GM21576 (cell line): ENCODE results near the gene GIPC3.
"Not testable (repeated sequence)": the region's sequence is repeated elsewhere in the genome, so short reads cannot be mapped to it uniquely, and the experiment has no call there.

Experiments
- ATAC-seq: cut with Tn5 transposase; IDR thresholded peaks from one replicate; pipeline ENCODE4 v1.9.1; 2021; ENCODE audit warnings: mild to moderate bottlenecking, moderate library complexity; ENCODE audit not compliant: unreplicated experiment

The GIPC3 gene

GRCh38 chr19:3550947-3551791, 34.1 kb upstream of the GIPC3 start:
- ATAC-seq = no peak

- no peak for ATAC-seq
These were observed 33.5 kb upstream of the GIPC3 start for GRCh38 chr19:3551792-3552095.

DNA sequence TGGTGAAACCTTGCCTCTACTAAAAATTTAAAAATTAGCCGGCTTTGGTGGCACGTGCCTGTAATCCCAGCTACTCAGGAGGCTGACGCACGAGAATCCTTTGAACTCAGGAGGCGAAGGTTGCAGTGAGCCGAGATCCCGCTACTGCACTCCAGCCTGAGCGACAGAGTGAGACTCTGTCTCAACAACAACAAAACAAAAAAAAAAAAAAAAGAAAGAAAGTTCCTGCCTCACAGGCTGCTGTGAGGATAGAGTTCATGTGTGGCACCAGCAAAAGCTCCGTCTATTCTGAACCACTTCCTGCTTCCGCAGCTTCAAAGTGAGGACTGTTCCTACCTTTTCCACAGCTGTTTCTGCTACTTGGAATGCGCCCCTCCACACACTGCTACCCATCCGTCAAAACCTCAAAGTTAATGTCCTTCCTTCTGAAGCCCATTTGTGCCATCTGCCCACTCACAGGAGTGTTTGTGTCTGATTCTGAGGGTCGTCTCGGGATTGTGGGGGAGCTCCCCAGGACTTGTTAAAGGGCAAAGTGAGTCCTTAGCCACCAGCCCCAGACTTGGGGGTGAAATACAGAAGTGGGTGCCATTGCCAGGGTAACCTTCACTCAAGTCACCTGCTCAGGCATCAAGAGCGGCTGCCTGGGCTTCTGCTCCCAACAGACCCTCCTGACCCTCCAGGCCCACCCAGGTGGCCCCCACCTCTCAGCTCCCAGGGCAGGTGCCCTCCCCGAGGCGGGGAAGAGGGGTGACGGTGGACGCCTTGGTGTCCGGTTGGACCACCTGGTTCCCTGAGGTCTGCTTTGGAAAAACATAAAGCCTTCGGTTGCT, 30.8 kb upstream of the GIPC3 start:
- ATAC-seq = no peak

DNA sequence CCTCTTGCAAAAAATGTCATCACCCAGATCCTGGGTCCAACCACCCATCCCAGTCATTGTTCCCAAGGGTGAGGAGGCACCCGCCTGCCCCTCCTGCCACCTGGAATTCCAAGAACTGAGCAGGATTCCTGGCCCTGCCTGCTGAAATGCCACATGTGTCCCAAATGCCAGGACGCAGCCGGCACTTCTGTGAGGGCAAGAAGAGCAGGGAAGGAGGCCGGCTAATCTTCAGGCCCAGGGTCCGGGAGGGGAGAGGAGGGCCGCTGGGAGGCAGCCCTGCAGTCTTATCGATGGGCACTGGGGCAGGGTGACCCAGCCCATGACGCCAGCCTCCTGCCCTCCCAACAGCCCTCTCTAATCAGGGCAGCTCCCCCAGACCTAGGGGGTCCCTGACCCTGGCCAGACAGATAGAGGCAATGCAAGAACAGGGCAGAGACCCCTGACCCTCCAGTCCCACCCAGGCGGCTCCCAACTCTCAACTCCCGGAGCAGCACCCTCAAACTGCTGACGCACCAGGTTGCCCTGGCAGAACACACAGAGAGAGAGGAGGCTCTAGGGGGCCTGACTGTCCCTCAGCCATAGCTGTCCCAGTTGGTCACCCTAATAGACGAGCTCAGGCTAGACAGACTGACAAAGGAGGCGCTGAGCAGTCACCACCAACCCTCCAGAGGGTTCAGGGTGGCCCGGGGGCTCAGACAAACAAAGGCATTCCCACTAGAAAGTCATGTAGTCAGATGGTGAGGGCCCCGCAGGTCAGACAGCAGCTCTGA, 29.4 kb upstream of the GIPC3 start:
- no peak for ATAC-seq

DNA sequence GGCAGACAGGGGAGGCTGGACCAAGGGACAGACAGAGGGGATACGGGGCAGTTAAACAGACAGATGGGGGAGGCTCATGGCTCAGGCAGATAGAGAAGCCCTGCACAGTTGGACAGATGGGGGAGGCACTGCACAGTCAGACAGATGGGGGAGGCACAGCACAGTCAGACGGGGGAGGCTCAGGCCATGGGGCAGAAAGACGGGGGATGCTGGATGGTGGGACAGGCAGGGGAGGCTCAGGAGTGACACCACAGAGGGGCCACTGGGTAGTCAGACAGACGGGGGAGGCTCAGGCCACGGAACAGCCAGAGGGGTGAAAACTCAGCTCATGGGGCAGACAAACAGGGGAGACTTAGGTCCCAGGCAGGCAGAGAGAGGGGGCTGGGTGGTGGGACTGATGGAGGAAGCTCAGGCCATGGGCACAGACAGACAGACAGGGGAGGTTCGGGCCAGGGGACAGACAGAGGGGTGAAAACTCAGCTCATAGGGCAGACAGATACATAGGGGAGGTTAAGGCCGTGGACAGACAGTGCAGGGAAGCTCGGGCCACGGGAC, 28.8 kb upstream of the GIPC3 start:
- no peak for ATAC-seq

- peak; percentile 6 for ATAC-seq
These were observed 28.3 kb upstream of the GIPC3 start for GRCh38 chr19:3556978-3557460.

- ATAC-seq = peak; percentile 79
These were observed 27.6 kb upstream of the GIPC3 start, which contains the start of gene MFSD12 for GRCh38 chr19:3557461-3558248. TSS of gene MFSD12 (minus strand) at chr19:3557586. CDS start at chr19:3557403, 183 bp downstream.

- ATAC-seq = no peak
These were observed 21.4 kb upstream of the GIPC3 start for GRCh38 chr19:3563709-3564524.

DNA sequence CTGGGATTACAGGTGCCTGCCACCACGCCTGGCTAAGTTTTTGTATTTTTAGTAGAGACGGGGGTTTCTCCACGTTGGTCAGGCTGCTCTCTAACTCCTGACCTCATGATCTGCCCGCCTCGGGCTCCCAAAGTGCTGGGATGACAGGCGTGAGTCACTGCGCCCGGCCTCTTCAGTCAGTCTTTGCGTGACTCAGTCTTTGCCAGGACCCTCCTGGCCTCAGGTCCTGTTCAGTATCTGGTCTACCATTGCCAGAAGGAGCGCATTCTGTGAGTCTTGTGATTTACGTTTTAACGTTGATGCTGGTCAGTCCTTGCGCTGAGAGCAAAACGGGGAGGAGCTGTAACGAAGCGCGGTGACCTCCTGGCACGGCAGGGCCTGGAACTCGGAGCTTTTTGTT, 20.1 kb upstream of the GIPC3 start:
- ATAC-seq = no peak

DNA sequence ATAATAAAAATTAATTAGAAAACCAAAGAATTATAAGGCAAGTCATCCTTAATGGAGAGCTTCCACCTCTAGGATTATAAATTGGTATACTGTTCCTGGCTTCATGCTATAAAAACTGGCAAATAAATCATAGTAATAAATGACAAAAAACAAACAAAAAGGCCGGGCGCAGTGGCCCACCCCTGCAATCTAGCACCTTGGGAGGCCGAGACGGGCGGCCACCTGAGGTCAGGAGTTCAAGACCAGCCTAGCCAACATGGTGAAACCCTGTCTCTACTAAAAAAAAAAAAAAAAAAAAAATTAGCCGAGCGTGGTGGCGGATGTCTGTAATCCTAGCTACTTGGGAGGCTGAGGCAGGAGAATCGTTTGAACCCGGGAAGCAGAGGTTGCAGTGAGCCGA, 15.2 kb upstream of the GIPC3 start:
- not testable (repeated sequence) for ATAC-seq

DNA sequence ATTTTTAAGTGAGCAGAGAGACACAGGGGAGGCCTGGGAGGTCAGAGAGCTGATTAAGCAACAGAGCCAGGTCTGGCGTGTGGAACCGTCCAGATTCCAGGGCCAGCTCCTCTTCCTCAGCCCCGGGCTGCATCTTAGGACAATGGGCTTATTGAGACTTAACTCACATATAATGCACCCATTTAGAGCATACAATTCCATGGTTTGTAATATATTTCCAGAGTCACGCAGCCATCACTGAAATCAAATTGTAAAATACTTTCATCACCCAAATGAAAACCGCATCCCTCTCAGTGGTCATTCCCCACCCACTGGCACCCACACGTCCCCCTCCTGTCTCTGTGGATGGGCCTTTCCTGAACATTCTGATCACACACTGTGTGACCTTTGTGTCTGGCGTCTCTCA, 14.7 kb upstream of the GIPC3 start:
- no peak for ATAC-seq

GRCh38 chr19:3572132-3572854, 13.0 kb upstream of the GIPC3 start:
- ATAC-seq = peak; percentile 92

DNA sequence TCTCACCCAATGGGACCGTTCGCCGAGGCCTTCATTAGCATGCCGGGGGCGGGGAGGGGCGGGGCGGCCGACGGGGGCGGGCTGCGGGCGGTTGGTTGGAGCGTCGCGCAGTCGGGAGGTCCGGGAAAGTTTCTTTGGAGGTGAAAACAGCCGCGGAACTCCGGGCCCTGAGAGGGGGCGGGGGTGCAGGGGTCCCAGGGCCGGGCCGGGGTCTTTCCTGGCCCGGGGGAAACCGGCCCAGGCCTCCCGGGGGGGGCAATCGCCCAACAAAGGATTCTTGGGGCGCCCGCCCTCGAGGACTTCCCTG, 12.5 kb upstream of the GIPC3 start, which contains the start of gene HMG20B:
HMG20B (plus strand) TSS at position 90 of the 307 bp plus-strand sequence. CDS start 366 bp downstream, outside the sequence.
- no peak for ATAC-seq

GRCh38 chr19:3573162-3573857, 12.0 kb upstream of the GIPC3 start:
- no peak for ATAC-seq

- ATAC-seq = no peak
These were observed 11.2 kb upstream of the GIPC3 start for GRCh38 chr19:3573858-3574637.

DNA sequence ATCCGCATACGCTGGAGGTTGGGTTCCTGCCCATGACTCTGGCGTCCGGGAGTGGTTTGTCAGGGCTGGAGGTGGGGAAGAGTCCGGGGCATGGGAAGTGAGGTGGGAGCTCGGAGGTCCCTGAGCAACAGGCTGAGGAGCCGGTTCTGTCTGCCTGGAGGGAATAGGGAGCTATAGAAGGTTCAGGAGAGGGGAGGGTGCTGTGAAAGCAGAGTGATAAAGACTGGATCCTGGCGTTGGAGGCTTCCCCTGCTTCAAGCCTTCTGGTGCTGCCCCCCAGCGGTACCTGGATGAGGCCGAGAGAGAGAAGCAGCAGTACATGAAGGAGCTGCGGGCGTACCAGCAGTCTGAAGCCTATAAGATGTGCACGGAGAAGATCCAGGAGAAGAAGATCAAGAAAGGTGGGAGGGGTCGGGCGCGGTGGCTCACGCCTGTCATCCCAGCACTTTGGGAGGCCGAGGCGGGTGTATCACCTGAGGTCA, 10.0 kb upstream of the GIPC3 start:
- ATAC-seq = no peak
